ENCODE results near the gene NUDCD2.
"Not testable (repeated sequence)": the region's sequence is repeated elsewhere in the genome, so short reads cannot be mapped to it uniquely, and the experiment has no call there.

The NUDCD2 gene

DNA sequence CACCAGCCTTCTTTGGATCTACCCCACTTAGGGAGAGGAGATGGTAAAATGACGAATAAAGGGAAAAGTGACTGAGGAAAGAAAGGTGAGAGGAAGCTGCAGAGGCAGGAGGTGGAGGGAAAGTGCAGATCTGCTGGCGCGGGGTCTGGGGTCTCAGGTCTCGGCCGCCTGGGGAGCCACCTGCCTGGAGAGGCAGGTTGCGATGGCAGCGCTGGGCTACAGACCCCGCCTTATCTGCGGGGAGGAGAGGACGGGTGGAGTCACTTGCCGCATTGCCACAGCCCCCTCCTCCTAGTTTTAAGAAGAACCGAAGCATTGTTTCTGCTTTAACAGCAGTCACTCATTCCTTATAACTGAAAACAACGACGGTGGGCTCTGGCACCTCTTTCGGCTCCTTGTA is 44.2 kb downstream of the NUDCD2 start:
- FAIRE-seq, result not testable (repeated sequence)

DNA sequence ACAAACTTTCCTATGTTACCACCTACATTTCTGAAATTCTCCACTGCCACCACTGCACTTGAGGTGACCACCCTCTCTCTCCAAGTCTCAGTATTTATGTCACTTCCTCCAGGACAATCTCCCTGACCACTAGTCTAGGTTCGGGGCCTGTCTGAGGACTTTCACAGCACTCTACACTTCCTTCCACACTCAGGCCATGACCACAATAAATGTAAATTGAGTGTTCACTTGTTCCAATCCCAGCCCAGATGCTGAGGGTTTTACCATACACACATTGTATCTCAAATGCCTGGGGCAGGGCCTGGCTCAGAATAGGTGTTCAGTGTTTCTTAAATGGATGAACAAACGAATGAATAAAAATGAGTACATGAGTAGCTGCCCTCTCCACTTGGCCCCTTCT is 49.4 kb downstream of the NUDCD2 start:
- FAIRE-seq, result no peak

GRCh38 chr5:163409384-163409783 is 50.5 kb downstream of the NUDCD2 start:
- no peak for FAIRE-seq

GRCh38 chr5:163408311-163408923 is 51.5 kb downstream of the NUDCD2 start:
- peak; percentile 51 for FAIRE-seq

DNA sequence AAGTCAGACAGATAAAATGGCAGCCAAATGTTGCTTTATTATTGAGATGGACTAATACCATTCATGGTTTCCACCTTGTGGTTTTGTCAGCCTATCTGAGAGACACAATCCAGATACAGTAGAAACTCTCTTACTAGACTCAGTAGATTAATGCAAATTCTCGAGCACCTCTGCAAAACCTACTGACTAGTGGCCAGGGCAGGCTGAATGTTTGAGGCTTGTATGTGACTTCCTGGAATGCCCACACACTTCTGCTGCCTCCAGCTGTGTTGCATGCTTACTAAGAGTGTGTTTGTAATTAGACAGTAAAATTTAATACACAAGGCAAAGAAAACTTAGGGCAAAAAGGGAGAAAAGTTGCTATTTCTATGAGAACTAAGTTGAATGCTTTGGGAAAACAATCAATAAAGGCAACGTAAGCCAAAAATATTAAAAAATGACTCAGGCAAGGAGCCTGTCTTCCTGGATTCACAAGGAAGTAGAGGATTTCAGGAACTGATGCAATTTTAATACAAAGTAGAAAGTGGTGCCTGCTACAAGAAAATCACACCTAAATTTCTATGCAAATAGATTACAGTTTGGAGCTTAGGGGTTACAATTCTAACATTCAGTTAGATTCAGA is 52.8 kb downstream of the NUDCD2 start:
- FAIRE-seq, result no peak

- FAIRE-seq, result no peak
Observed at GRCh38 chr5:163404364-163405173, 55.3 kb downstream of the NUDCD2 start.

- no peak for FAIRE-seq
Observed at GRCh38 chr5:163402007-163402406, 57.9 kb downstream of the NUDCD2 start.

GRCh38 chr5:163401271-163401670 is 58.6 kb downstream of the NUDCD2 start:
- FAIRE-seq, result no peak

GRCh38 chr5:163399923-163400322 is 60.0 kb downstream of the NUDCD2 start:
- no peak for FAIRE-seq

DNA sequence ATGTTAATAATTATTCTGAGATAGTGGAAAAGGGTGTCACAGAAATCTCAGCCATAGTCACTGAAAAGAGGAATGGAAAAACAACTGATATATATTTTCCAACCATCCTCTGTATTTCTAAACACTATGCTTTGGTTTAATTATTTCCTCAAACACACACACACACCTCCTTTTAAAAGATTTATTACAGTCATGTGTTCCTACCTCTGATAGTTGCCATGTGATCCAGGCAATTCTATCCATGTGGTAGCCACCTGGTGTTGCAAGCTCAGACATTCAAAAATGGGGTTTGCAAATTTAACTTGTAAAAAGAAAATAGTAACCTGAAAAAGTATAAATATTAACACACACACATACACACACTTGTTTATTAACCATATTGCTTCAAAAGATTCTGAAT is 62.5 kb downstream of the NUDCD2 start:
- FAIRE-seq, result no peak

DNA sequence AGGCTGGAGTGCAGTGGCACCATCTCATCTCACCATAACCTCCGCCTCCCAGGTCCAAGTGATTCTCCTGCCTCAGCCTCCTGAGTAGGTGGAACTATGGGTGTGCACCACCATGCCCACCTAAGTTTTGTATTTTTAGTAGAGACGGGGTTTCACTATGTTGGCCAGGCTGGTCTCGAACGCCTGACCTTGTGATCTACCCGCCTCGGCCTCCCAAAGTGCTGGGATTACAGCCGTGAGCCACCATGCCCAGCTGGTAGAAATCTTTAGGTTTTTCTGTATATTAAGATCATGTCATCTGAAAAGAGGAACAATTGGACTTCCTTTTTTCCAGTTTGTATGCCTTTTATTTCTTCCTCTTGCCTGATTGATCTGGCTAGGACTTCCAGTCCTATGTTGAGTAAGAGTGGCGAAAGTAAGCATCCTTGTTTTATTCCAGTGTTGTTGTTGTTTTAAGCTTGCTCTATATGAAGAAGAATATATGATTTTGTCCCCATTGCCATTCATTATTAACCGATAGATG is 63.0 kb downstream of the NUDCD2 start:
- not testable (repeated sequence) for FAIRE-seq
